NCI-H82 treated with DMSO at 0.1 percent for 48 hours (cell line): ENCODE measurements around the gene KCP.

Source experiments
- DNase-seq: peaks from one replicate; lab custom pipeline; 2025; ENCODE audit not compliant: unreplicated experiment; lab: John Stamatoyannopoulos, UW

The KCP gene

DNA sequence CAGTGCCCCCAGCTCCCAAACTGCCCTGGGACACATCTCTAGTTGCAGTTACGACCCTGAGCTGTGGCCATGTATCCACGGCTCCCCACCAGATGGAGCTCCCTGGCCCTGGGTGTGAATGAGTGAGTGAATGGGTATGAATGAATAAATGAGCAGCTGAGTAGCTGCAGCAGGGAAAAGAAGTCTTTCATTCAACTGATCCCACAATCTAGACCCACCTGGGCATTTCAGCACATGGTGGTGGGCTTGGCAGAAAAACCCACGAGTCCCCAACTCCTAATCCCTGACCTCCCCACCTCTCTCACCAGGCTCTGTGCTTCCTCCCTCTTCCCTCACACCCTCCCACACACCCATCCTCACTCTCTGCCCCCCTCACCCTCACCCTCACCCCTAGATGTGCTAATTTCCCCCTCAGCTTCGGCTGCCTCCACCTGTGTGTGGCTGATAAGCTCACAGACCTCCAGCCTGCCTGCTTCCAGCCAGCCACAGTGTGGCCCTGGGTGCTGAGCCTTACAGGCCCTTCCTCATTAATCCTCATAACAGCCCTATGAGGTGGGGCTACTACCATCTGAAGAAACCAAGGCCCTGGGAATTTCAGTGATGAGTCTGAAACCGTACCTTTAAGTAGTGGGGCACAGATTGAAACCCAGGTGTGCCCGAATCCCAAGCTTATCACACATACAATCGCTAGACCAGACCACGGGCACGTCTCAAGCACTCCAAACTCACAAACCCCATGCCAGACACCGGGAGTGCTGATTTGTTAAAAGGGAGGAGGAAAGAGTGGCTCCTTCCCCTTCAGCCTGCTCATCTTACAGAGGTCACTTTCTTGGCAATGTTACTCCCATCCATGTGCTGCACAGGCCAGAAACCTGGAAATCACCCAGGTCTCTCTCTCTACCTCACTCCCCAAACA is 50.1 kb downstream of the KCP start:
- DNase-seq = no peak

DNA sequence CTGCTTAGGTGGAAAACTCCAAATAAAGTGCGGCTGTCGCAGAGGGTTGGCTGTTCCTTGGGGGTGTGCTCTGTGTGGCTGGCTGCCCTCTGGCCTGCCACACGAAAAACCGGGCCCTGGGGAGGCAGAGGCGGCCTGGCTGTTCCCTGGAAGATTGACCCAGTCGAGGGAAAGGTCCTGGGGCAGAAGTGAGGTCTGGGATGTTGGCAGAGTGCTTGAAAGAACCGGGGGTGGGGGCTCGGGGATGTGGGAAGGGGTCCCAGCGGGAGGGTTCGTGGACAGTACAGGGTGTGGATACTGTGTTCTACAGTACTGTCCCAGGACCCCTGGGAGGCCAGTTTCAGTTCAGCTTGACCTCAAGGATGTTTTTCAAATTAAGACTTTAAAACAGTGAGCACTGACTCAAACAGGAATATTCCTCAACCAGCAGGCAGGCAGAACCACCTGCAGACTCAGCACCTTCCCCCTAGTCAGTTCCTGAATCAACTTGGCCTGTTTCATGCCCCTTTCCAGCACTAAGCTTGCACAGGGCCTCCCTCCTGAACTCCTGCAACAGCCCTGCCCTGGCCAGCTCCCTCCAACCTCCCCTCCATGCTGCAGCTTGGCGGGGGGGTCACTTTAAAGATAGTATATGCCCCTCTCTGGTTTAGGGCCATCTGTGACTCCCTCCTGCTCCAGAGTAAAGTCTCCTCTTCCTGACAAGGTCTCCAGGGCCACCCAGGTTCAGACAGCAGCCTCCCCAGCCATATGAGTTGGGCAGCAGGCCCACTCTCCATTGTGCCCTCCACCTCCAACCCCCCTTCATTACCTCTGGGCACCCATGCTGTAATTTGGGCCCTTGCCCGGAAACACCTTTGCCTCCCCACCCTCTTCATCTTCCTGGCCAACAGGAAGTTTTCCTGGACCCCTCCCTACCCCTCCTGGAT is 51.0 kb downstream of the KCP start:
- DNase-seq = no peak

DNA sequence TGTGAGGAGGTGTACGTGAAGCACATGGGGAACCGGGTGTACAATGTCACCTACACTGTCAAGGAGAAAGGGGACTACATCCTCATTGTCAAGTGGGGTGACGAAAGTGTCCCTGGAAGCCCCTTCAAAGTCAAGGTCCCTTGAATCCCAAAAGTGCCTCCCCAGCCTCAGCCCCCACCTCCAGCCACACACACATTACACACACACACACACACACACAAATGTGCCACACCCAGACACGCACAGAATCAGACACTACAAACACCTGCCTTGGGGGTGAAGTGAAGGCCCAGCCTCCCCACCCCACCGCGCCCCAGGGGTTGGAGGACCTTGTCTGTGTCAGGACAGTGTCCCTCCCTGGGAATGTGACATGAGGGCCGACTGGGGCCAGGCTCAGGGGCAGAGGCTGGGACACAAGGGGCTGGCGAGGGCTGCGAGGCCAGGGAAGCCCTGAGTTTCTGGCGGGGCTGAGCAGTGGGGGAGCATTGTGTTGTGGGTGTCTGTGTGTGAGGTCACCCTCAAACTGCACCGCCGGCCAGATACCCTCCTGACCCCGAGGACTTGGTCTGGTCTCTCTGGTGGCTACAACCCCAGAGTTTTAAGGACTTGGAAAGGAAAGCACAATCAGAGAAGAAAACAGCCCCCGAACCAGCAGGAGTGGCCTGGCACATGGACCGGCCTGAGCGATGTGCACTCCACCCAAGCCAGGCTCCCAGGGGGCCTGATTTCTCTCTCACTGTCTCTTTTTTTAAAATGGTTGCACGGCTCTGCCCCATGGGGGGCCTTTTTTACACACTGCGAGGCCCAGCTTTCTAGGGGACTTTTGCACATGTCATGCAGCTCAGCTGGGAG is 51.9 kb downstream of the KCP start:
- DNase-seq = no peak

DNA sequence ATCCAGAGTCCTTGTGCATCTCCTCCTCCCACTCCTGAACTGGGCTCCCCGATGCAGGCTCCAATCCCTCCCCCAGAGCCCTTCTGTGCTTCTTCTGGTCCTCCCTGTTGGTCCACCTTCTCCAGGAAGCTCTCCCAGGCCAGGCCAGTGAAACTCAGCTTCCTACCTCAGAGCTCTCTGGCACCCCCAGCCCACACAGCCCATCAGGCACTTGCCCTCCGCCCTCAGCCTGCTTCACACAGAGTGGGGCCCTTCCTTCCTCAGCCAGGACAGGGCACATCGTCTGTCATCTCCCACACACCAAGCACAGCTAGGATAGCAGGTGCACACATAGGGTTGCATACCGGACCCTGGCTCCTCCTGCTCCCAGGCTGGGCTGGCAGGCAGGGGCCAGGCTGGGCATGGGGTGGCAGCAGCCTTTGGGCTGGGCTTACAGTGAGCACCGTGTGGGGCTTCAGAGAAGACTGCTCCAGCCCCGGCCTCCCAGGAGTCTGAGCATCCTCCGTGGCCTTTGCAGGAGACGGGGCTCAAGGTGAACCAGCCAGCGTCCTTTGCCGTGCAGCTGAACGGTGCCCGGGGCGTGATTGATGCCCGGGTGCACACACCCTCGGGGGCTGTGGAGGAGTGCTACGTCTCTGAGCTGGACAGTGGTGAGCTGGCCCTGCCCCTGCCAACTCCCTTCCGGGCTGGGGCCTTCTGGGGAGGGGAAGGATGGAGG is 54.3 kb downstream of the KCP start:
- no peak for DNase-seq

DNA sequence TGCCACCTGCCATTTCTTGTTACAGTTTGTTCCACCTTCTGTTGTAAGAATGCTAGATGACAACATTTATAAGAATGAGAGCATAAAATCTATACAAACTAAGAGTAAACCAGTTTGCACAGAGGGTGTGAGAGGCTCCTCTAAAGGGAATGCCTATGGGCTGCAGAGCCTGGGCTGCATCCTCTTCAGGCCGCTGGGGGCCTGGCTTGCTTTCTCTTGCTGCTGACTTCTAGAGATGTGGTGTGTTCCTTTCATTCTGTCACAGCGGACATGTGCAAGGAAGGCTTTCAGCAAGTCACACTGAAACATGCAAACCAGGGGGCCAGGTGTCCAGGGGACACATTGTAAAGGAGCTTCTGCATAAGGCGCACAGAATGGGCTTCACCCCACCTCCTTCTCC is 55.0 kb downstream of the KCP start:
- no peak for DNase-seq

DNA sequence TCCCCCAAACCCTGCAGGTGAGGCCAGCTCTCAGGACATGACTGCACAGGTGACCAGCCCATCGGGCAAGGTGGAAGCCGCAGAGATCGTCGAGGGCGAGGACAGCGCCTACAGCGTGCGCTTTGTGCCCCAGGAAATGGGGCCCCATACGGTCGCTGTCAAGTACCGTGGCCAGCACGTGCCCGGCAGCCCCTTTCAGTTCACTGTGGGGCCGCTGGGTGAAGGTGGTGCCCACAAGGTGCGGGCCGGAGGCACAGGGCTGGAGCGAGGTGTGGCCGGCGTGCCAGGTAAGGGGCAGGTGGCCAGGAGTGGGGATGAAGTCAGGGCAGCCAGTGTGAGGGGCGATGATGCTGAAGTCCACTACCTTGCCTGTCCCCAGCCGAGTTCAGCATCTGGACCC is 56.1 kb downstream of the KCP start:
- no peak for DNase-seq

DNA sequence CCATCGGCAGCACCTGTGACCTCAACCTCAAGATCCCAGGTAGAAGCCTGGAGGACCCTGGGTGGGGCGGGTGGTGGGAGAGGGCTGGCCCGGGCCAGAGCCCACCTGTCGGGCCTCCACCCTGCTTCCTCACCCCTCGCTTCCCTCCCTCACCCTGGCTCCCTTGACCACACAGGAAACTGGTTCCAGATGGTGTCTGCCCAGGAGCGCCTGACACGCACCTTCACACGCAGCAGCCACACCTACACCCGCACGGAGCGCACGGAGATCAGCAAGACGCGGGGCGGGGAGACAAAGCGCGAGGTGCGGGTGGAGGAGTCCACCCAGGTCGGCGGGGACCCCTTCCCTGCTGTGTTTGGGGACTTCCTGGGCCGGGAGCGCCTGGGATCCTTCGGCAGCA is 56.7 kb downstream of the KCP start:
- DNase-seq = no peak

DNA sequence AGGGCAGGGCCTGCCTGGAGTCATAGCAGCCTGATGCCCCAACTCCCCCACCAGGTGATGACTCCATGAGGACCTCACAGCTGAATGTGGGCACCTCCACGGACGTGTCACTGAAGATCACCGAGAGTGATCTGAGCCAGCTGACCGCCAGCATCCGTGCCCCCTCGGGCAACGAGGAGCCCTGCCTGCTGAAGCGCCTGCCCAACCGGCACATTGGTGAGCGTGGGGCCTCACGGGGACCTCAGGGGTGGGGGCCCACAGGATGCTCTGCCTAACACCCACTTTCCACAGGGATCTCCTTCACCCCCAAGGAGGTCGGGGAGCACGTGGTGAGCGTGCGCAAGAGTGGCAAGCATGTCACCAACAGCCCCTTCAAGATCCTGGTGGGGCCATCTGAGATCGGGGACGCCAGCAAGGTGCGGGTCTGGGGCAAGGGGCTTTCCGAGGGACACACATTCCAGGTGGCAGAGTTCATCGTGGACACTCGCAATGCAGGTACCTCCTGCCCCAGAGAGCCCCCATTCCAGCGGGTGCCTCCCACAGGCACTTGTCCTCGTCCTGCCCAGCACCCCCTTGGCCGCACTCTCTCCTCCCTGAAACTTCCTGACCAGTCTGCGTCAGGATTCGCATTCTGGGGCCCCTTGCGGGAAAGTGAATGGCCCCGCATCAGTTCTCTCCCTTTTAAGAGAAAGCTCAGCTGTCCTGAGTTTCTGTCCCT is 57.8 kb downstream of the KCP start:
- no peak for DNase-seq

DNA sequence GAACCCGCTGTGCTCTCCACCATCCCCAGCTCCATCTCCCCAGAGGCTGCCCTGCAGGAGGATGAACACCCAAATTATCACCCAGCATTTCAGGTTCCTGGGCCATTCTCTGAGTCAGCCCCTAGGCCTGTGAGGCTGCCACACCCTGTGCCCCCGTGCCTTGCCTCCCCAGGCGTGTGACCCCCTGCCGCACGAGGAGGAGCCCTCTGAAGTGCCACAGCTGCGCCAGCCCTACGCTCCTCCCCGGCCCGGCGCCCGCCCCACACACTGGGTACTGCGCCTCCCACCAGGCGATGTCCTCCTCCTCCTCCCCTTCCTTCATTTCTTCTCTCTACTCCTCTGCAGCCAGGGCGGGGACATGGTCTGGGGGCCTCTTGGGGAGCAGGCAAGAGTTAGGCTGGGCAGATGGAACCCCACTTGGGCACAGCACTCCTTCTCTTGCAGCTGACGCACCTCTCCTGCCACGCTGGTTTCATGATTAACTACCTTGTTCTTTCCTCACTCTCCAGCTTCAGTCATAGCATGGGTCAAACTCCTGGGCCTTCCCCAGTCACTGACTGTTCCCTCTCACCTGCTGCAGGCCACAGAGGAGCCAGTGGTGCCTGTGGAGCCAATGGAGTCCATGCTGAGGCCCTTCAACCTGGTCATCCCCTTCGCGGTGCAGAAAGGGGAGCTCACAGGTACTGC is 60.6 kb downstream of the KCP start:
- DNase-seq = no peak

DNA sequence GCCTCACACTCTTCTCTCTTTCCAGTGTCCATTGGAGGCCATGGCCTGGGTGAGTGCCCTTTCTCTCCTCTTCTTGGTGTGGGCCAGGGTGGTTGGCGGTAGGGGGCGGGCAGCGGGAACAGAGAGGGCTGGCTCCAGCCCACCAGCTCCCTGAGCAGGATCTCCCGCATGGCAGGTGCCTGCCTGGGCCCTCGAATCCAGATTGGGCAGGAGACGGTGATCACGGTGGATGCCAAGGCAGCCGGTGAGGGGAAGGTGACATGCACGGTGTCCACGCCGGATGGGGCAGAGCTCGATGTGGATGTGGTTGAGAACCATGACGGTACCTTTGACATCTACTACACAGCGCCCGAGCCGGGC is 61.4 kb downstream of the KCP start:
- no peak for DNase-seq

DNA sequence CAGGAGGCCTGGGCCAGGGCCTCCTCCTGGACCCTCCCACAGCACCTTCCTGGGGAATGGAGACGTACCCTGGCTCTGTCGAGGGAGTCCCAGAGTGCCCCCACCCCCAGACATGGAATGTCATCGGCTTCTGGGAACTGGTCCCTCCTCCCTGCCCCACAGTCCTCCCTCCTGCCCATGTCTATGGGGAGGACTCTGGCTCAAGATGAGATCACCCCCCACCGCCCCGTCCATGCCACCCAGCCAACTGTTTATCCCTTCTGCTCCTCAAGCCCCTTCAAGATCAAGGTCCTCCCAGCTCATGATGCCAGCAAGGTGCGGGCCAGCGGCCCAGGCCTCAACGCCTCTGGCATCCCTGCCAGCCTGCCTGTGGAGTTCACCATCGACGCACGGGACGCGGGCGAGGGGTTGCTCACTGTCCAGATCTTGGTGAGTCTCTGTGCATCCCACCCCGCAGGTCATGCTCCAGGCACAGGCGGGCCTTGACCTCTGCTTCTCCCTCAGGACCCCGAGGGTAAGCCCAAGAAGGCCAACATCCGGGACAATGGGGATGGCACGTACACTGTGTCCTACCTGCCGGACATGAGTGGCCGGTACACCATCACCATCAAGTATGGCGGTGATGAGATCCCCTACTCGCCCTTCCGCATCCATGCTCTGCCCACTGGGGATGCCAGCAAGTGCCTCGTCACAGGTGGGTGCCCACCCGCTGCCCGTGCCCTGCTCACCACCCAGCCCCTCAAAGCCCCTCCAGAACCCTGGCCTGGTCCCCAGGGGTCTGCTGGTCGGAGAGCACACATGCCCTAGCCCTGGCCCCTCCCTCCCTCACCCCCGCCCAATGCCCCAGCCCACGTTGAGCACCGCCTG is 62.0 kb downstream of the KCP start:
- no peak for DNase-seq

DNA sequence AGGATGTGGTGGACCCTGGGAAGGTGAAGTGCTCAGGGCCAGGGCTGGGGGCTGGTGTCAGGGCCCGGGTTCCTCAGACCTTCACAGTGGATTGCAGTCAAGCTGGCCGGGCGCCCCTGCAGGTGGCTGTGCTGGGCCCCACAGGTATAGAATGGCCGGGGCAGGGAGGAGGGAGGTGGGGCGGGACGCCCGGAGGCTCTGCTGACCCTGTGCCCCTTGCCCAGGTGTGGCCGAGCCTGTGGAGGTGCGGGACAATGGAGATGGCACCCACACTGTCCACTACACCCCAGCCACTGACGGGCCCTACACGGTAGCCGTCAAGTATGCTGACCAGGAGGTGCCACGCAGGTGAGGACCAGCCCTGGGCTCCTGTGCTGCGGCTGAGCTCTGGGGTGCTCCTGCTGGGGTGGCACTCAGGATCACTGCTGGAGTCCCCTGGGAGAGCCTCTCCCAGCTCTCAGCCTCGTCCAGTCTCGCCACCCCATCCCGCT is 62.7 kb downstream of the KCP start:
- no peak for DNase-seq

DNA sequence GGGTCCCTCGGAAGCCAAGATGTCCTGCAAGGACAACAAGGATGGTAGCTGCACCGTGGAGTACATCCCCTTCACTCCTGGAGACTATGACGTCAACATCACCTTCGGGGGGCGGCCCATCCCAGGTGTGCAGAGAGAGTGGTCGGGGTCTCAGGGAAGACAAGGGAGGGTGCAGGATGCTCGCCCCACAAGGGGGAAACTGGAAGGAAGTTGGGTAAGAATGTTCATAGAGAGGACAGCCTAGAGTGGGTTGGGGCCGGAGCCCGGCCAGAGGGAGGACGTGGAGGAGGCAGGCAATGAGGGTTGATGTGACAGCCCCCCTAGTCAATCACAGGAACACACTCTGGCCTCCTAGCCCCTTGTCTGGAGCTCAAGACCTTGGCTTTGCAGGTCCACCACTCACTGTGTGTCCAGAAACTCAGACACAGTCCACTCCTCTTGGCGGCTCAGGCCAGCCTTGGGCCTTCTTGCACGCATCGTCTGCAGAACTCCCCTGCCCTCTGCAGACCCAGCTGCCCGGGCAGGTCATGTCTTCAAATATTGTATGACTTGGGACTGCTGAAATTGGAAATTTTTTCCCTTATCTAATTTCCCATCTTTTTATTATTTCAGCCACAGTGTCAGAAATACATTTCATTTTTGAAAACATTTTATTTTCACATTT is 63.6 kb downstream of the KCP start:
- no peak for DNase-seq

DNA sequence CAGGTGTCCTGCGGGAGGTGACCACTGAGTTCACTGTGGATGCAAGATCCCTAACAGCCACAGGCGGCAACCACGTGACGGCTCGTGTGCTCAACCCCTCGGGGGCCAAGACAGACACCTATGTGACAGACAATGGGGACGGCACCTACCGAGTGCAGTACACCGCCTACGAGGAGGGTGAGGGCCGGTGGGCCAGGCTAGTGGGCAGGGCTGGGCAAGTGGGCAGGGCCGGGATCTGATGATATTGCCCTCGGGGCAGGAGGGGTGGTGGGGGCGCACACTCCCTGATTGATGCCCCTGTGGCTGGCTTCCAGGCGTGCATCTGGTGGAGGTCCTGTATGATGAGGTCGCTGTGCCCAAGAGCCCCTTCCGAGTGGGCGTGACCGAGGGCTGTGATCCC is 64.5 kb downstream of the KCP start:
- no peak for DNase-seq

DNA sequence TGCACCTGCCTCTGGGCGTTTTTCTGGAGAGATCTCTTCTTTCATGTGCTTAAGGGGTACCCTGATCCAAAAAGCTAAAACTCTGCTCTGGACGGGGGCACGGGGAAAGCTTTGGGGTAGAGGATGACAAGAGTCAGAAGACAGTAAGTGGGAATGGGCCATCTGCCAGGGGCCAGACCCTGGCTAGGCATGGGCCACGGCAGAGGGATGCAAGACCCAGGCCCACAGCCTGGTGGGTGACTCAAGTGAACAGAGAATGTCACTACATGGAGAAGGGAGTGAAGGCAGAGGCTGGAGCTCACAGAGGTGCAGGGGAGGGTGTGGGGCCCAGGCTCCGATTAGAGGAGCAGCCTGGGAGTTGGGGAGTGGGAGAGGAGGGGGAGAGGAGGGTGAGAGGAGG is 65.0 kb downstream of the KCP start:
- no peak for DNase-seq

DNA sequence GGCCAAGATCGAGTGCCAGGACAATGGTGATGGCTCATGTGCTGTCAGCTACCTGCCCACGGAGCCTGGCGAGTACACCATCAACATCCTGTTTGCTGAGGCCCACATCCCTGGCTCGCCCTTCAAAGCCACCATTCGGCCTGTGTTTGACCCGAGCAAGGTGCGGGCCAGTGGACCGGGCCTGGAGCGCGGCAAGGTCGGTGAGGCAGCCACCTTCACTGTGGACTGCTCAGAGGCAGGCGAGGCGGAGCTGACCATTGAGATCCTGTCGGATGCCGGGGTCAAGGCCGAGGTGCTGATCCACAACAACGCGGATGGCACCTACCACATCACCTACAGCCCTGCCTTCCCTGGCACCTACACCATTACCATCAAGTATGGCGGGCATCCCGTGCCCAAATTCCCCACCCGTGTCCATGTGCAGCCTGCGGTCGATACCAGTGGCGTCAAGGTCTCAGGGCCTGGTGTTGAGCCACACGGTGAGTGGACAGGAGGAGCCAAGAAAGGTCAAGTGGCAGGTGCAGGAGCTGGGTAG is 65.7 kb downstream of the KCP start:
- DNase-seq = no peak

DNA sequence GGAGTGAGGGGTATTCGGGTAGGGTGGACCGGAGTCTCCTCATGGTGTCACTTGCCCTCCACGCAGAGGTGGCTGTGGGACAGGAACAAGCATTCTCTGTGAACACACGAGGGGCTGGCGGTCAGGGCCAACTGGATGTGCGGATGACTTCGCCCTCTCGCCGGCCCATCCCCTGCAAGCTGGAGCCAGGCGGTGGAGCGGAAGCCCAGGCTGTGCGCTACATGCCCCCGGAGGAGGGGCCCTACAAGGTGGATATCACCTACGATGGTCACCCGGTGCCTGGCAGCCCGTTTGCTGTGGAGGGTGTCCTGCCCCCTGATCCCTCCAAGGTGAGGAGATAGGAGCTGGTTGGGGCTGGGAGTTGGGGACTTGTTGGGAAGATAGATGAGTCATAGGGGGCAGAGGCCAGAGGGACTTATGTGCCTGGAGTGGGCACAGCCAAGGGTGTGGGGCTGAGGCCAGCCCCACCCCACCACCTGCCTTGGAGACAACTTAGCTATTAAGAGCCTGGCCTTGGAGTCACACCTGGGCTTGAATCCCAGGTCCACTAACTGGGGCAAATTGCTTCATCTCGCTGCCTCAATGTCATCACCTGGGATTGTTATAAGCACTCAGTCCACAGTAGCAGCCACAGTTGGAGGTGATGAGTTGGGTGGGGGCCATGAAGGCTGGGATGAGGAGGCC is 66.4 kb downstream of the KCP start:
- DNase-seq = no peak
